Measurements from ENCODE around the gene OBP2B.

DNA sequence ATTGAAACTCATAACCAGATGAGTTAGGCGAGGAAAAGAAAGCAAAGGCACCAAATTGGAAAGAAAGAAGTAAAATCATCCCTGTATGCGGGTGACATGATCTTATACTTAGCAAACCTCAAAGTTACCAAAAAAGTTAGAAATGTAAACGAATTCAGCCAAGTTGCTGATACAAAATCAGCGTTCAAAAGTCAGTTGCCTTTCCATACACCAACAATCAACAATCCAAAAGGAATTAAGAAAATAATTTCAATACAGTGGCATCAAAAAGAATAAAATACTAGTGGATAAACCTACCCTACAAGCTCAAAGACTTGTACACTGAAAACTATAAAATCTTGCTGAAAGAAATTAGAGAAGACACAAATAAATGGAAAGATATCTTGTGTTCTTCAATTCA lies 14.5 kb downstream of the OBP2B start:
- TF ChIP-seq, protein P1, sequence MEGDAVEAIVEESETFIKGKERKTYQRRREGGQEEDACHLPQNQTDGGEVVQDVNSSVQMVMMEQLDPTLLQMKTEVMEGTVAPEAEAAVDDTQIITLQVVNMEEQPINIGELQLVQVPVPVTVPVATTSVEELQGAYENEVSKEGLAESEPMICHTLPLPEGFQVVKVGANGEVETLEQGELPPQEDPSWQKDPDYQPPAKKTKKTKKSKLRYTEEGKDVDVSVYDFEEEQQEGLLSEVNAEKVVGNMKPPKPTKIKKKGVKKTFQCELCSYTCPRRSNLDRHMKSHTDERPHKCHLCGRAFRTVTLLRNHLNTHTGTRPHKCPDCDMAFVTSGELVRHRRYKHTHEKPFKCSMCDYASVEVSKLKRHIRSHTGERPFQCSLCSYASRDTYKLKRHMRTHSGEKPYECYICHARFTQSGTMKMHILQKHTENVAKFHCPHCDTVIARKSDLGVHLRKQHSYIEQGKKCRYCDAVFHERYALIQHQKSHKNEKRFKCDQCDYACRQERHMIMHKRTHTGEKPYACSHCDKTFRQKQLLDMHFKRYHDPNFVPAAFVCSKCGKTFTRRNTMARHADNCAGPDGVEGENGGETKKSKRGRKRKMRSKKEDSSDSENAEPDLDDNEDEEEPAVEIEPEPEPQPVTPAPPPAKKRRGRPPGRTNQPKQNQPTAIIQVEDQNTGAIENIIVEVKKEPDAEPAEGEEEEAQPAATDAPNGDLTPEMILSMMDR (conservative IDR thresholded peaks at IDR 0.05), result no peak
- no peak for TF ChIP-seq EZH2 (IDR thresholded peaks at IDR 0.05; ENCODE audit: low read depth)

Measured in PC-9 (cell line).